ENCODE measurements around the gene CKS1B.

- no peak for TF ChIP-seq CTCF (IDR thresholded peaks at IDR 0.05)
- no peak for TF ChIP-seq POLR2A (IDR thresholded peaks at IDR 0.05)
- no peak for TF ChIP-seq EP300 (IDR thresholded peaks at IDR 0.05)
- TF ChIP-seq POLR2AphosphoS5 (IDR thresholded peaks at IDR 0.05) = no peak
Observed at GRCh38 chr1:154999571-155000410, 25.3 kb downstream of the CKS1B start.
